Esophagus muscularis mucosa (tissue), 4 donors: Measurements from ENCODE around the gene GRM6.

Source experiments
- EP300 ChIP-seq: sonication (generic); formaldehyde crosslinking; IDR thresholded peaks from one replicate; pipeline ENCODE4 v1.6.1; 2017; ENCODE audit warnings: antibody characterized with exemption
- POLR2A ChIP-seq: fragments of 450-650 bp; IDR thresholded peaks from one replicate; pipeline ENCODE4 v1.6.1; 2017; ENCODE audit warnings: antibody characterized with exemption, moderate library complexity, mild to moderate bottlenecking, low read depth
- POLR2AphosphoS5 ChIP-seq, 2 donors: sonication (generic); formaldehyde crosslinking; IDR thresholded peaks; one replicate each; pipeline ENCODE4 v1.6.1; 2017; ENCODE audit warnings: antibody characterized with exemption in 2 of 2
- TF ChIP-seq, protein P1 (sequence below), 3 experiments: fragments of 200-600 bp in 2 of 3; fragments of 450-650 bp in 1 of 3; sonication (generic) in 2 of 3; IDR thresholded peaks; one replicate each; pipeline ENCODE4 v1.5.1; 2017 to 2019; ENCODE audit warnings: antibody characterized with exemption in 3 of 3, mild to moderate bottlenecking in 2 of 3, moderate library complexity in 1 of 3

DNA sequence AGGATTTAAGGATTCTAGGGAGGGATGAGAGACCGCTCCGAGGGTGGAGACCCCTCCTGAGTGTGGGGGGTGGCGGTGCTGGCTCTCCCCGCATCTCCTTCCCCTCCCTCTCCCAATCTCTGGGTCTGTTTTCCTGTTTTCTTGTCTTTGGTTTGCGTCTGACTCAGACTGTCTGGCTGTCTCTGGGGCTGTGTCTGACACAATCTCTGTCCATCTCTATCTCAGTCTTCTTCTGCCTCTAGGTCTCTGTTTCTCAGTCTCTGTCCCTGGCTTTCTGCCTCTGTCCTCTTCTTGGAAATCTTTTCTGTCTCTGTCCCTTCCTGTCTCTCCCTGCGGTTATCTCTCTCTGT is 196 bp upstream of the GRM6 start:
- TF ChIP-seq, protein P1, sequence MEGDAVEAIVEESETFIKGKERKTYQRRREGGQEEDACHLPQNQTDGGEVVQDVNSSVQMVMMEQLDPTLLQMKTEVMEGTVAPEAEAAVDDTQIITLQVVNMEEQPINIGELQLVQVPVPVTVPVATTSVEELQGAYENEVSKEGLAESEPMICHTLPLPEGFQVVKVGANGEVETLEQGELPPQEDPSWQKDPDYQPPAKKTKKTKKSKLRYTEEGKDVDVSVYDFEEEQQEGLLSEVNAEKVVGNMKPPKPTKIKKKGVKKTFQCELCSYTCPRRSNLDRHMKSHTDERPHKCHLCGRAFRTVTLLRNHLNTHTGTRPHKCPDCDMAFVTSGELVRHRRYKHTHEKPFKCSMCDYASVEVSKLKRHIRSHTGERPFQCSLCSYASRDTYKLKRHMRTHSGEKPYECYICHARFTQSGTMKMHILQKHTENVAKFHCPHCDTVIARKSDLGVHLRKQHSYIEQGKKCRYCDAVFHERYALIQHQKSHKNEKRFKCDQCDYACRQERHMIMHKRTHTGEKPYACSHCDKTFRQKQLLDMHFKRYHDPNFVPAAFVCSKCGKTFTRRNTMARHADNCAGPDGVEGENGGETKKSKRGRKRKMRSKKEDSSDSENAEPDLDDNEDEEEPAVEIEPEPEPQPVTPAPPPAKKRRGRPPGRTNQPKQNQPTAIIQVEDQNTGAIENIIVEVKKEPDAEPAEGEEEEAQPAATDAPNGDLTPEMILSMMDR (IDR thresholded peaks at IDR 0.05), result no peak
- TF ChIP-seq EP300 (no peak), POLR2A (no peak), POLR2AphosphoS5 (IDR thresholded peaks at IDR 0.05) (no peak)
